Astrocyte of the hippocampus (primary cell): ENCODE results near the gene NNT.
"Not testable (repeated sequence)": the region's sequence is repeated elsewhere in the genome, so short reads cannot be mapped to it uniquely, and the experiment has no call there.

ENCODE experiments used
- DNase-seq: peaks from one replicate; pipeline ENCODE4 v3.0.0; 2011; ENCODE audit warnings: low read depth, low spot score

NNT gene

DNA sequence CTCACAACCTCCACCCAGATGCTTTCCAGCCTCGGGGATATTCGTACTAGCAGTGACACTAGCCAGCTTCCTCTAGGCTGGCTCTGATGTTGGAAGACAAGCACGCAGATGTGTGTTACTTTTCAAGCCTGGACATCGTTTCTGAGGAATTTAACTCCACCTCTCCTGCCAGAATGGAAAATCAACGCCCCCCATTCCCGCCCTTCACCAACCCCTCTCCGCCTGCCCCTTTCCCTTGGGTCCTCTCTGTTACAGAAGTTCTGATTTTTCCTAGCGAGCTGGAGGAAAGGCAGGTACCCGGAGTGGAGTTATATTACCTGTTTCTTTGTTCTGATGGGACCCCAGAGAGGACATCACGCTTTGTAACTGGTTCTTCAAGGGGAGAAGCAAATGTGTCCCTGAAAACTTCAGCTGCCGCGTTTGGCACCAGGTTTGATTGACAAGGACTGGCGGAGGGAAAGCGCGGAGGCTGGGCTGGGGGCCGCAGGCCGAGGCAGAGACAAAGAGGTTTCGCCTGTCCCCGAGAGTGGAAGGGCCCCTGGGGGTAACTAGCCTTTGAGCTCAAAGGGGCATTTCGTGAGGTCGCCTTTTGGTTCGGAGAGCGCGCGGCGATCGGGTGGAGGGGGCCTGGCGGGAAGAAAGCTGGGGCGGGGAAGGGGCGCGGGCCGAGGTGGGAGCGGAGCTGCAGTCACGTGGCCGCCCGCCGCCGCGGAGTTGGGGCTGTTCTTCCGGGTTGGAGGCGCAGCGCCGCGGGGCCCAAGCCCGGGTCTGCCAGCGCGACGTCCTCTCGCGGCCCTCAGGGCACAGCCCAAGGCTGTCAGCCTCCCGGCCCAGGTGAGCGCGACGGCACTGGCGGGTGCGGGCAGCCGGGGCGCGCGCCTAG is at the start of gene NNT:
Gene NNT, plus strand, starts transcription at position 720 of the 883 bp plus-strand sequence. CDS start 6,016 bp downstream, outside the sequence.
- DNase-seq, result peak; percentile 81

DNA sequence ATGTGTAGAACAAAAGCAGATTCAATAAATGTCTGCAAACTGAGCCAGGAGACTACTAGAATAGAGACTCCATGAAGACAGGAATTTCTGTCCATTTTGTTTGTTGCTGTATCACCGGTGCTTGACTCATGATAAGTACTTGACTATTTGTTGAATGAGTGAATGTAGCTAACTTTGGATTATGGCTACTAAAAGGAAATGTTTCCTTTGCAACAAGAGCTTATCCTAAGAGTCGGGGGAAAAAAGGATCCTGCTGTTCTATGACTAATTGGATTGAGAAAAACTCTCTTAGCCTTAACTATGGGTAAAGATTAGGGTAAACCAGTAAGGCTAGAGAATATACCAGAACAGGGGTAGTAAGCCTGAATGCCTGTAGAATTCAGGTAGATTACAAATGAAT is 49.6 kb upstream of the NNT start:
- no peak for DNase-seq

DNA sequence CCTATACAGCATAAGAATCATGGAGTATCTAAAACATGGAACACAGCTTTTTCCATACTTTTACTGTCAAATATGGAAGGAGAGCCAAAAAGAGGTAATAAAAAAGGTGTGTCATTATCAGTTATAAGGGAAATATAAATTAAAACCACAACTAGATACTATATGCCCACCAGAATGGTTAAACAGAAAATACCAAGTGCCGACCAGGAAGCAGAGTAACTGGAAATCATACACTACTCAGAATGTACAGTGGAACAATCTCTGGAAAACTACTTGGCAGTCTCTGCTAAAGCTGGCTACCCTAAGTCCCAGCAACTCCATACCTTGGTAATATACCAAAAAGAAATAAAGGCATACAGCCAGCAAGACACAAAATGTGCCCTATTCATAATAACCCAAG is 48.5 kb upstream of the NNT start:
- DNase-seq, result no peak

DNA sequence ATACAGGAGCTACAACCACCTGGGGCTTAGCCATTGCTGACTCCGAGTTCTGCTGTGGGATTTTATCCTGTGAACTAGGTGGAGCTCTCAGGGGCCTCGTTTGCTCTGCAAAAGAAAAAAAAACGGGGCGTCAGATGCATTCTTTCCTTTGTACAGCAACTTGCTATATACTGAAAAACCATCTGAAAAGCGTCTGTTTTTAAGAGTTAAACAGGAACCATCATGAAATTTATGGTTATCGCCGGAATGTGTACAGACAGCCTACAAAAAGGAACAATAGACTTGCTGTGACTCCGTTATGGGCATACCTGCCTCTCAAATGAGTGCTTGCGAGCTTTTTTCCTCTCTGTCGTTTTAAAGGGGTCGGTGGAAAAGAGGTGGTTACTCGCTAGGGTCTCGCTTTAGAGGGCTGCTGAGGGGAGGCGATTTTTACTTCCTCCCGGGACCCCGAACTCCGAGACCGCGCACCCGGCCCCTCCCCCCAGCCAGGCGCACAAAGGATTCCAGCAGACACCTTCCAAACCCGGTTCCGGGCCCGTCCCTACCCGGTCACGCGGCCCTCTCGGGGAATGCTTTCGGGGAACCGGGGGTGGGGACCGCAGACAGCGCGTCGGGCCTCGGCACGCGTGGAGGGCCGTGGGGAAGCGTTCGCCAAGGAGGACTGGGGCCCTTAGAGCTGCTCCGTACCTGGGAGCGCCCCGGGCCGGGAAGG is 46.9 kb upstream of the NNT start:
- DNase-seq, result peak; percentile 73

DNA sequence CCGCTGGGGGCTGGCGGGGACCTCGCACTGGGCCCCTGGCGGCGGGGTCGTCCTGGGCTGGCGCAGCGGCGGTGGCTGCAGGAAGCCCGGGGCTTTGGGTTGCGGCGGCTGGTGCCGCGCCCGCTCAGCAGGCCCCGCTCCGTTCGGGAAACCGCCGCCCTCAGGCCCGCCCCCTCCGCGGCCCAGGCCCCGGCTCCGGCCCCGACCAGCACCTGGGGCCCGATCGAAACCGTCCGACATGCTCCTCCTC is 46.4 kb upstream of the NNT start:
- DNase-seq, result not testable (repeated sequence)

DNA sequence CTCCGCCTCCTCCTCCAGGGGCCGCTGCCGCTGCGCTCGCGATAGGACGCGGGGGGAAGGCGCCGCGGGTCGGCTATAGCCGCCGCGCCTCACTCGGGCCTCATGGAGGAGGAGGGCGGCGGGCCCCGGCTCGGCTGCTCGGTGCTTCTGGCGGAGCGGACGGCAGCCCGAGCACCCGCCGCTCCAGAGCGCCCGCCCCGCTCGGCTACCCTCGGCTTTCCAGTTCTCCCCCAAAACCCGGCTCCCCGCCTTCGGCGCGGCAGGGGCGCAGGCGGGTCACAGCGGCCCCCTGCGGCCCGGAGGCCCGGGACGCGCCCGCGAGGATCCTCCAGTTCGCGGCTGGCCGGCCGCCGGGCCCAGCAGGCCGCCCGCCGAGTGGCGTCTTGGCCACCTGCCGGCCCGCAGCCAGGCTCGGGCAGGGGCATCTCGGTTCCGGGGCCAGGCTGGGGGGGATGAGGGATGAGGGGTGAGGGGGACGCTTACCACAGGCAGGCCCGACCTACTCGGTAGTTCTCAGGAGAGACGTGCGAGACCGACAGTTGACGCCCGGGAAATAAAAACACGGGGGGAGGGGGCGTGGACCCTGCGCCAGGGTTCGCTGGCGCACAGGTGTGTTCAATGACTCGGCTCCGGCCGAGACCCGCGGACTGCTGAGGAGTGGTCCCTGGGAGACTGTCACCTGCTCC is 46.0 kb upstream of the NNT start, which contains the start of gene PAIP1:
Gene PAIP1, minus strand, starts transcription at position 221 of the 686 bp plus-strand sequence. CDS start 231 bp downstream, outside the sequence.
- DNase-seq, result peak; percentile 93

DNA sequence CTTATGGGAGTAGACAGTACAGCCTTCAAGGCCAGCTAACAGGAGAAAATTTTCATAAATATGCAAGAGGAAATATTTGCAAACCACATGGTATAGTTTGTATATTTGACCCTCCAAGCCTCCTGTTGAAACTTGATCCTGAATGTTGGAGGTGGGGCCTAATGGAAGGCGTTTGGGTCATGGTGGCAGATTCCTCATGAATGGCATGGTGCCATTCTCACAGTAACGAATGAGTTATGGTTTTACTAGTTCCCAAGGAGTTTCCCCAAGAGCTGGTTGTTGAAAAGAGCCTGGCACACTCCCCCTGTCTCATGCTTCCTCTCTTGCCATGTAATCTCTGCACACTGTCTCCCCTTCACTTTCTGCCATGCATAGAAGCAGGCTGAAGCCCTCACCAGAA is 42.9 kb upstream of the NNT start:
- DNase-seq, result no peak

DNA sequence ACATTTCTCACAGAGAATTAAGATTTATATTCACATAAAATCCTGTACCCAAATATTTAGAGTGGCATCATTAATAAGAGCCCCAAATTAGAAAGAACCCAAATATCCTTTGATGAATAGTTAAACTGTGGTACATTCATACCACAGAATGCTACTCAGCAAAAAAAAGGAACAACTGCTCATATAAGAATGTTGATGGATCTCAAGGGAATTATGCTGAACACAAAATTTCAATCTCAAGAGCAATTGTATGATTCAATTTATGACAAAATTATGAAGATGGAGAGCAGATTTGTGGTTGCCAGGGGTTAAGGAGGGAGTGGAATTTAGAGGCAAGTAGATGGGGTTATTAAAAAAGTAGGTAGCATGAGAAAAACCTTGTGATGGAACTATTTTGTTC is 41.6 kb upstream of the NNT start:
- no peak for DNase-seq

DNA sequence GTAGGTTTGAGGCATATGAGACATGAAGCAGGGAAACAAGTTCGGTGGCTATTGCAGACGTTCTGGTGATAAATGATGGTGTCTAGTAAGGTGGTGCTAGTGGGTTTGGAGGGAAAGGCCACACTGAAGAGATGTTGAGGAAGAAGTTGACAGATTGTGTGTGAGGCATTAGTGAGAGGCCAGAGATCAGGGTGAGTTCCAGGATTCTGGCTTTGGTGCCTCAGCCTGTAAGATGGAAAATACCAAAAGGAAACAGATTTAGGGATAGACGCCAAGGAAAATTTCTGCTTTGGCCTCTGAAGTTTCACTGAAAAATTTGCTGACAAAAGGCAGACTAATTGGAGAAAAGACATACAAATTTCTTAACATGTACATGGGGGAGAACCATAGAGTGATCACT is 39.7 kb upstream of the NNT start:
- DNase-seq, result peak; percentile 9

DNA sequence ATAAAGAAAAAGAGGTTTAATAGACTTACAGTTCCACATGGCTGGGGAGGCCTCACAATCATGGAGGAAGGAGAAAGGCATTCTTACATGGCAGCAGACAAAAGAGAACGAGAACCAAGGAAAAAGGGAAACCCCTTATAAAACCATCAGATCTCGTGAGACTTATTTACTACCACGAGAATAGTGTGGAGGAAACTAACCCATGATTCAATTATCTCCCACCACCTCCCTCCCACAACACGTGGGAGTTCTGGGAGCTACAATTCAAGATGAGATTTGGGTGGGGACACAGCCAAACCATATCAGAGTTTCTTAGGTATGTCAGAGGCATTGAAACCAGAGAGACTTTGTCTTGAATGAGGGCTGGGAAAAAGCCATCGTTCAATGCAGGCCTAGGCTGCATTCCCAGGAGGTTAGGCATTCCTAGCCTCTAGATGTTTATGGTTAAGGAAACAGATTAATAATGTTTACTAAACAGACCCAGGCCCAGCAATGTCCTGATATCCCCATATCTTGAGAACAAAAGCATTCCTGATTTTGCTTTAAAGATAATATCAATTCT is 38.6 kb upstream of the NNT start:
- peak; percentile 40 for DNase-seq

DNA sequence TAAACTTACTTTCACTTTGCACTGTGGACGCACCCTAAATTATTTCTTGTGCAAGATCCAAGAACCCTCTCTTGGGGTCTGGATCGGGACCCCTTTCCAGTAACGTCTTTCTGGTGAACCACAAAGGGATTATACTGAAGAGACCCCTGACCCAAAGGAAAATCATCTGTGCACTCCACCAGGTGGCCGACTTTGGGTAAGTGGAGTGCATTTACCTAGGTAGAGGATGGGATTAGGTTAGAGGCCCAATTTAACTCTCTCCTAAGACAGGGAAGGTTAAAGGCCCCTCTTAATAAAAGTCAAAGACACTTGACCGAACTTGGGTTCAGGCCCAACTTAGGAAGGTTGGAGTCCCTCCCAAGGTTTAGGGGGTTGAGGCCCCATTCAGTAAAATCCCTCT is 37.9 kb upstream of the NNT start:
- DNase-seq, result no peak

DNA sequence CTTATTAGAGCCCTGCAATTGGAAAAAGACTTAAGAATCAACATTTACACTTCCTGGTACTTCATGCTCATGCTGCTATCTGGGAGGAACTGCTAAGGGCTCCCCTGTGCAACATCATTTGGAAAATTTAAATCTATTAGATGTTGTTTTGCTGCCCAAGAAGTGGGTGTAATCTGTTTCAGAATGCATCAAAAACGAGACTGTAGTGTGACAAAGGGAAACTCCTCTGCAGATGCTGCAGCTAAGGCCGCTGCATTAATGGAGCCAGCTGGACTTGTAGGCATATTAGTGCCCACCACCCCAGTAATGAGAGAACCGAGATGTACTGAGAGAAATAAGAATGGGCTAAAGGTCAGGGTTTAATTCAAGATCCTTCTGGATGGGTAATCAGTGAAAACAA is 35.0 kb upstream of the NNT start:
- no peak for DNase-seq

DNA sequence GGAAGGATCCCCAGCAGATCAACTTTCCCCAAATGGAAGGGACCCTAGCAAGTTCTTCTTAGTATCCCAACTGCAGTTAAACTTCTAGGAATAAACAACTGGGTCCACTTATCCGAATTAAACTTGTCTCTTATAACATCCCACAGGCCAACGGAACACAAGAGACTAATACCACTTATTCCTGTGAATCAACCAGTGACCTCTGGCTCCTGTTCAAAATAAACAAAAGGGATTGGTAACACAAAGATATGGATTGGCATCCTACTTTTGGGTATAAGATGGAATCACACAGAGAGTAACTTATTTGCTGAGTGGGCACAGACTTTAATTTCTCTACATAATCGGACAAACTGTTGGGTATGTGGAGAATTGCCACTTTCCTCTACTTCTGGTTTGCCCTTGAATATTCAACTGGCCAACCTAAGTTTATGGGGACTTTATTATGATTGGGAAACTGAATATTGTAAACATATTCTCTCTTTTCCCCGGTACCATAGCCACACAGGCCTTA is 33.7 kb upstream of the NNT start:
- DNase-seq, result no peak

DNA sequence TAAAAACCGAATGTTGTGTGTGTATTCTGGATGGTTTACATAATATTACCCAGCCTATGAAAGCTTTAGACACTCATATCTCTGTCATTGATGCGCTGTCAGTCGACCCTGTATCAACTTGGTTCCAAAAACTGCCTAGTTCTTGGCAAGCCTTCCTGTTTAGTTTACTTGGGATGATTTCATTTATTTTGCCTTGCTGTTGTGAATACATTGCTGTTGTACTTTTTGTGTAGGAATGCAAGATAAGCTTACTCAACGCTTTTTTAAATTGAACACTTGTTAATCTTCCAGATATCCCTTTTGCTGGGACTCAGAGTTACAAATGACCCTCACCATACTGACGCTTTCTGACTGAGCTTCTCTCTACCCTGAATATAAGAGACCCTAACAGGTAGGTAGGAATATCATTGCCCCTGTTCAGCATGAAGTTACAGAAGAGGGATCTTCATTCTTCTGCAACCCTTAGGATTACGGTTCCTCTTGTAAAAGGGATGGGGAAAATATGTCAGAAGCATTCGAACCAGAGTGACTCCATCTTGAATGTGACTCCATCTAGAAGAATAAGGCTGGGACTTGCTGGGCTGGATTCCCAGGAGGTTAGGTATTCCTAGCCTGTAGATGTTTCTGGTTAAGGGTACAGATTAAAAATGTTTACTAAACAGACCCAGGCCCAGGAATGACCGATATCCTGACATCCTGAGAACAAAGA is 32.4 kb upstream of the NNT start:
- DNase-seq, result no peak

DNA sequence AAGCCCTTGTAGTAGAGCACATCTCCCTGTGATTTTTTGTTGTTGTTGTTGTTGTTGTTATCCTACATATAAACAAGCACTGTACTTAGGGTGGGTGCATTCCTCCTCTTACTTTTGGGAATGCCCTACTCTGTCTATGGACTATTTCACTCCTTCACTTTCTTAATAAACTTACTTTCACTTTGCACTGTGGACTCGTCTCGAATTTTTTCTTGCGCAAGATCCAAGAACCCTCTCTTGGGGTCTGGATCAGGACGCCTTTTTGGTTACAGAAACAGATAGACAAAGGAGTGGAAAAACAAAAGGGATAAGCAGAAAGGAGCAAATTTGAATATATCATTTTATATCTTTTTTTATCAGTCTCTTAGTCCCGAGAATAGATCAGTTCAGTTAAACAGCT is 31.7 kb upstream of the NNT start:
- DNase-seq, result no peak

DNA sequence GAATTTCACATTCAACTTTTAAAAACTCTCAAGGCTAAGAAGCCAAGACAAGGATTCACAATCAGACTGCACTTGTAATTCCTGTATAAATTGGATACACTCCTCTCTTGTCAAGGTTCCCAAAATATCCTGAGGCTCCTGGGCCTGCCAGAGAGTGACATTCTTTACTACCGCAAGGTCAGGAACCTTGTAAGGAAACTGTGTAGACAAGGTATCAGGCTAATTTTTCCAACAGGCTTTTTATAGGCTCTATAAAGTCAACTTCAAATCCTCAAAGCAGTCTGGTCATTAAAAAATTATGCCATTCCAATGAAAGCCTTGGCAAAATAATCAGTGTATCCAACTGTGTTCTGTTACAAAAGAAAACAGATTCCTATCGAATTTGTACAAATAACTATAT is 30.6 kb upstream of the NNT start:
- peak; percentile 15 for DNase-seq

DNA sequence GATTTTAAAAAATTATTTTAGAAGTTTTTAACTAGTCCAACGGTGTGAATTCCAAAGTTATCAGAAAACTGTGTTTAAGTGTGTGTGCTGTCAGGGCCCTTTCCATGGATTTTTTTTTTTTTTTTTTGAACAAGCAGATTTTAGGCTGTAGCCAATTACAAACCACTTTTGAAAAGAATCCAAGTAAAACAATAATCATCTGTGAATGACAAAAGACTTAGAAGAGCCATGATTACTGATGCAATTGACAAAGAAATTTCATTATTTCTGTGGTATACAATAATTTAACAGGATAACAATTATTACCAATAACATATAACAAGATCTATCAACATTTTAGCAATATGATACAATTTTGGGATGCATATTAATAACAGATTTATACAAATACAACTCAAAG is 29.9 kb upstream of the NNT start:
- no peak for DNase-seq

DNA sequence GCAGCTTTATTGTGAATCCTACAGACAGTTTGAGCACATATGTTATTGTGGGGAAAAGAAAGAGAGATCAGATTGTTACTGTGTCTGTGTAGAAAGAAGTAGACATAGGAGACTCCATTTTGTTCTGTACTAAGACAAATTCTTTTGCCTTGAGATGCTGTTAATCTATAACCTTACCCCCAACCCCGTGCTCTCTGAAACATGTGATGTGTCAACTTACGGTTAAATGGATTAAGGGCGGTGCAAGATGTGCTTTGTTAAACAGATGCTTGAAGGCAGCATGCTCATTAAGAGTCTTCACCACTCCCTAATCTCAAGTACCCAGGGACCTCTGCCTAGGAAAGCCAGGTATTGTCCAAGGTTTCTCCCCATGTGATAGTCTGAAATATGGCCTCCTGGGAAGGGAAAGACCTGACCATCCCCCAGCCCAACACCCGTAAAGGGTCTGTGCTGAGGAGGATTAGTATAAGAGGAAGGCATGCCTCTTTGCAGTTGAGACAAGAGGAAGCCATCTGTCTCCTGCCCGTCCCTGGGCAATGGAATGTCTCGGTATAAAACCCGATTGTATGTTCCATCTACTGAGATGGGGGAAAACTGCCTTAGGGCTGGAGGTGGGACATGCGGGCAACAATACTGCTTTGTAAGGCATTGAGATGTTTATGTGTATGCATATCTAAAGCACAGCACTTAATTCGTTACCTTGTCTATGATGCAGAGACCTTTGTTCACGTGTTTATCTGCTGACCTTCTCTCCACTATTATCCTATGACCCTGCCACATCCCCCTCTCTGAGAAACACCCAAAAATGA is 22.4 kb upstream of the NNT start:
- DNase-seq, result not testable (repeated sequence)

DNA sequence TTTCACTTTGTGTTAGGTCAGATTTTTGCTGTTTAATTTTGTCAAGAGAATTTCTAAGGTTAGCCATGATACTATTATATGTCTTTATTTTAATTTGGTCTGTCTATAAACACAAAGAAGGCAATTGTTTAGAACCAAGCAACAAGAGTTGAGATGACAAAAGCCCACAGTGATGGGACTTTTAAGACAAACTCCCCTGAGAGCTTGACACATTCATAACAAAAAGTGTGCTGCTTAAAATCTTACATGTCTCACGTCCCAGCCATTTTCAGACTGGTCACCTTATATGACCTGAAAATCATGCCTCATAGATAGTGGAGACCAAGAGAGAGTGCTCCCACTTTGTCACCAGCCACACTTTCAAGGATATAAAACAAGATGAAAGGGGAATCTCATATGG is 21.6 kb upstream of the NNT start:
- DNase-seq, result no peak
